Measurements from ENCODE around the gene STARD10.

Gene STARD10

DNA sequence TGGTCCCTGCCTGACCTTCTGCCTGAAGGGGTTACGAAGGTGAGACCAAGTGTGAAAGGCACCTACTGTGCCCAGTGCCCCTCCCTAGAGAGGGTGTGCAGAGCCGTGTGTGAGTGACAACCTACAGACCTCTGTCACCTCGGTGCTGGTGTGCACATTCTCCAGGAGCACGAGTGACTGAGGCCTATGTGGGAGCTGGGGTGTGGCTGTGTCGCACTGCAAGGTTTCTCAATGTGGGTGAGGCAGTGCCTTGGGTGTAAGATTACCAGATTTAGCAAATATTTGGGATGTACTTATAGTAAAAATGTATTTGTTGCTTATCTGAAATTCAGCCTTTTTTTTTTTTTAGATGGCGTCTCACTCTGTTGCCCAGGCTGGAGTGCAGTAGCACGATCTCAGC, 5.6 kb downstream of the STARD10 start:
- no peak for DNase-seq (ENCODE audit: extremely low read depth, low read depth)
- TF ChIP-seq, protein P1, sequence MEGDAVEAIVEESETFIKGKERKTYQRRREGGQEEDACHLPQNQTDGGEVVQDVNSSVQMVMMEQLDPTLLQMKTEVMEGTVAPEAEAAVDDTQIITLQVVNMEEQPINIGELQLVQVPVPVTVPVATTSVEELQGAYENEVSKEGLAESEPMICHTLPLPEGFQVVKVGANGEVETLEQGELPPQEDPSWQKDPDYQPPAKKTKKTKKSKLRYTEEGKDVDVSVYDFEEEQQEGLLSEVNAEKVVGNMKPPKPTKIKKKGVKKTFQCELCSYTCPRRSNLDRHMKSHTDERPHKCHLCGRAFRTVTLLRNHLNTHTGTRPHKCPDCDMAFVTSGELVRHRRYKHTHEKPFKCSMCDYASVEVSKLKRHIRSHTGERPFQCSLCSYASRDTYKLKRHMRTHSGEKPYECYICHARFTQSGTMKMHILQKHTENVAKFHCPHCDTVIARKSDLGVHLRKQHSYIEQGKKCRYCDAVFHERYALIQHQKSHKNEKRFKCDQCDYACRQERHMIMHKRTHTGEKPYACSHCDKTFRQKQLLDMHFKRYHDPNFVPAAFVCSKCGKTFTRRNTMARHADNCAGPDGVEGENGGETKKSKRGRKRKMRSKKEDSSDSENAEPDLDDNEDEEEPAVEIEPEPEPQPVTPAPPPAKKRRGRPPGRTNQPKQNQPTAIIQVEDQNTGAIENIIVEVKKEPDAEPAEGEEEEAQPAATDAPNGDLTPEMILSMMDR (IDR thresholded peaks at IDR 0.05; ENCODE audit: low read depth, low read length) = no peak

DNA sequence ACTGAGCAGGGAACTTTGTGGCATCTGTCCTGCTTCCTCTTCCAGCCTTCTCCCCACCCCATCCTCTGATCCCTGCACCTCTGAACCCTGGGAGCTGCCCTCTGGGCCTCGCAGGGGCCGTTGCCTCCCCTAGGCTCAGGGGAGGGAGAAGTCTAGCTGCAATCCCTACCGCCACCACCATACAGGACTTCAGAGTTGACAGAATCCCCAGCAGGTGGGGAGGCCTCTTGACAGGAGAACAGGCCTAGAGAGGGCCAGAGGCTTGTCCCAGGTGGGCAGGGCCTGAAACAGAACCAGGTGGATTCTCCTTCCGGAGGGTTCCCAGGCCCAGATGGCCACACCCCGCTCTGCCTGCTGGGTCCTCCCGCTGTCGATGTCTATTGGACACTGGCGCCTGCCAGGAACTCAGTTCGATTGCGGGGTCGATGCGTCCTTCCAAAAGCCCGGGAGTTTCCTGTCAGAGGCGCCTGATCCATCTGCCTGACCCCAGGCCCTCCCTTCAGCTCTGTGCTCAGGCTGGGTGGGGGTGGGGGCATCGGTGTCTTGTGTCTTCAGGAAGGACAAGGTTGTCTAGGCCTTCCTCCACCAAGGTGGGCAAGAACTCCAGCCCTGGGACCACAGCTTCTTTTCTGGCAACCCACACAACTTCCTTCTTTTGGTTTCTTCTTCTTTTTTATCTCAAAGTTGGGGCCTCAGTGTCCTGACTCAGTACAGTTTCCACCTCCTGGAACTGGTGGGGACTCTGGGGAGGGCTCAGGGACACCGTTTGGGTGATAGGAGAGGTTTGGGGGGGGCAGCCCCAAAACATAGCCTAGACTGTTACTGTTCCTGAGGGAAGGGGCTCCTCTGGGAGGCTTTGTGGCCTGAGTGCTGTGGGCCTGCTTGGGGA, 6.4 kb downstream of the STARD10 start:
- TF ChIP-seq, protein P1 (IDR thresholded peaks at IDR 0.05; ENCODE audit: low read depth, low read length) = no peak
- no peak for DNase-seq (ENCODE audit: extremely low read depth, low read depth)

DNA sequence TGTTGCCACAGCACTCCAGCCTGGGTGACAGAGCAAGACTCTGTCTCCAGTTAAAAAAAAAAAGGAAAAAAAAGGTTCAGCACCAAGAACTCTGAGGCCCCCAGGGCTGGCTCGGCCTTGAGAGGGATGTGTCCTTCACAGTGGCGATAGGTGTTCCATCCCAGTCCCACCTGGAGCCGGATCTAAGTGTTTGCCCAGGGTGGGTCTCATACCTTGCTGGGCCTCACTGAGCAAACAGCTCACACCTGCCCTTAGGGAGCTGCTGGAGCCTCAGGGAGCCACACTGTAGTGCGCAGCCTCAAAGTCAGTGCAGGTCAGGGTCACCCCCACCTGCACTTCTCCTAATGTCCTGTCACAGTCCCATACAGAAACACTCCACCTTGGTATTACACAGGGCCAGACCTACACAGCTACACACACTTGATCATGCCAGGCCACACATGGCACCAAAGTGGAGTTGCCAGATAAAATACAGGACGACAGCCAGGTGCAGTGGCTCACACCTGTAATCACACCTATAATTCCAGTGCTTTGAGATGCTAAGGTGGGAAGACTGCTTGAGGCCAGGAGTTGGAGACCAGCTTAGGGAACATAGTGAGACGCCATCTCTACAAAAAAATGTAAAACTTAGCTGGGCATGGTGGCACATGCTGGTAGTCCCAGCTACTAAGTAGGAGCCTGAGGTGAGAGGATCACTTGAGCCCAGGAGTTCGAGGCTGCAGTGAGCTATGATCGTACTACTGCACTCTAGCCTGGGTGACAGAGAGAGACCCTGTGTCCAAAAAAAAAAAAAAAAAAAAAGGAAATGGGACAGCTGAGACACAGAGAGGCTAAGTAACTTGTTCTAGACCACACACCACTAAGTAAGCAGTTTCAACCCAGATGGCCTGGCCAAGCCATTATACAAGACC, 7.3 kb downstream of the STARD10 start:
- TF ChIP-seq, protein P1 (IDR thresholded peaks at IDR 0.05; ENCODE audit: low read depth, low read length) = no peak
- DNase-seq (ENCODE audit: extremely low read depth, low read depth) = no peak

DNA sequence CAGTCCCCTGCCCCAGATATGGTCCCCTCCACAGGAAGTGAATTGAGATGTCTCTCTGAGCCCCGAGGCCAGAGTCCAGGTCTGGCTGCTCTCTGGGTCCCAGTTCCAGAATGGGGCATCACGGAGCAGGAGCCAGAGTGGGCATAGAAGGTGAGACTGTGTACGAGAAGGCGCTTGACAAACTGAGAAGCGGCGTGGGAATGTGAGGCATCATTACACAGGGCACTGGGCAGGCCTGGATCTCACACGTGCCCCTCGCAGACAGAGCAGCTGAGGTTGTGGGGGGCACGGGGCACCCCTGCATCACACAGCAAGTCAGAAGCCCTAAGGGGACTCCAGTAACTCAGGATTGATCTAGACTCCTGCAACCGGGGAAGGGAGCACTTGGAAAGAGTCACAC, 9.2 kb downstream of the STARD10 start:
- DNase-seq (ENCODE audit: extremely low read depth, low read depth) = no peak
- TF ChIP-seq, protein P1 (IDR thresholded peaks at IDR 0.05; ENCODE audit: low read depth, low read length) = no peak

DNA sequence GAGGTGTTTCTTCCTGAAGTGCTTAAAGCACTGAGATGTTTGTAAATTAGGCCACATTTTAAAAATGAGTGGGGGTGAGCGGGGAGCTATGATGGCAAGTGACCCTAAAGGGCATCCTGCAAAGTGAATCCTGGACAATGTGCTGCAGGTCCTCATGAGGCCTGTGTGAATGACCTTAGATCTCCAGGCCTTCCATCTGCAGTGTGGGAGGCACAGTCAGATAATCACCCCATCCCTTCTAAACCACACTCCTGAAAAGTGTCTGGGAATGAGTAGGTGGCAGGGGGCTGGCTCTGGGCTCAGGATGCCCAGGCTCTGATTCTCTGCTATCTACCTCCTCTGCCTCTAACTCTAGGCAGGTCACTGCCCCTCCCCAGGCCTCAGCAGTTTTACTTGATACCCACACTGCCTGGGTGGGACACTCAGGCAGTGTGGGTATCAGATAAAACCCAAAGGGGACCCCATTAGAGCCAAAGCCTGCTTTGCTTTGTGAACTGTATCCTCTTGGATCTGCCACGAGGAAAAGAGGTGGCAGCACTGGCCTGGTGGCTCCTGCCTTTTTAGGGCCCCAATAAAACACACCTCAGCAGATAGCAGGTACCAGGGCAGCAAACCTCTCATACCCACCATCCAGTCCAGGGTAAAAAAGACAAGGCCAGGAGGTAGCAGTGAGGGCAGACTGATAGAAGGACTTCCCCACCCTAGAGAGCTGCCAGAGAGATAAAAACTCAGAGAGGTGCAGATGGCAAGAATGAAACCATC, 10.5 kb downstream of the STARD10 start:
- DNase-seq (ENCODE audit: extremely low read depth, low read depth) = no peak
- TF ChIP-seq, protein P1 (IDR thresholded peaks at IDR 0.05; ENCODE audit: low read depth, low read length) = no peak

DNA sequence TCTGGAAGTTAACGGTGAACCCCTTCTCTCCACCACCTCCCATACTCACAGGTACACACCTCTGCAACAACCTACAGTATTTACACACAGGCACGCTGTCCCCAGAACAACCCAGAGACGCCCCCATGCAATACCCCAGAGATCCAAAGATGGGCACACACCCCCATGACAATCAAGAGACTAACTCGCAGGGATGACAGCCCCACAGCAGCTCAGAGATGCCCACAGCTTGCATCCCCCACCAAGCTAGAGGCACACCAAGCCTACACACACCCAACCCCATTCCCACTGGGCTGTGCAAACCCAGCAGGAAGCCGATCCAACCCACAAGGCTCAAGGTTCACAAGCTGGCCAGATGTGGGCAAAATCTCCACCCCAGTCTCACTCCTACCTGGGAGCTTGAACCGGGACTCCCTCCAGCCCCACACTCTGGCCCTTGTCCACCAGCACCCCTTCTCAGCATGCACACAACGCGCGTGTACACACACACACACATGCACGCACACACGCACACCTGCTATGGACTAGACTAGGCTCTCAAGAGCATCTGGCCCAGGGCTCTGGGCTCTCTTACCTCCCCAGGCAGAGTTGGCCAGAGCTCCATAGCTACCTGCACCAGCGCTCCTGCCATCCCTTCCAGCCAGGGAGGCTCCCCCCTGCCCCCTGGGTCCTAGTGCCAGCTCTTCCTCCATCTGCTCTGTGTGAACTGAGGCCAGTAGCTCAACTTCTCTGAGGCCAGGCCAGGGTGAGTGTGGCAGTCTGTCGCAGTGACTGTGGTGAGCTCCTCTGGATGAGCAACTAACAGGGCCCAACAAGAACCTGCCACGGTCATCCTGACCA, 11.5 kb downstream of the STARD10 start:
- TF ChIP-seq, protein P1 (IDR thresholded peaks at IDR 0.05; ENCODE audit: low read depth, low read length) = no peak
- no peak for DNase-seq (ENCODE audit: extremely low read depth, low read depth)
